ENCODE results near the gene ZNF385A. TPM values are rescaled to one million over a fixed set of nuclear protein-coding genes. Genes with fewer than 3 reads are reported as not detected.

Gene ZNF385A
- total and polyA plus RNA-seq, 2 donors (not counting 3 experiments of a cell fraction or from before 2014, with no cell fraction given) = 1.6 to 7.9 TPM

GRCh38 chr12:54431911-54432814 is 47.6 kb upstream of the ZNF385A start:
- Histone ChIP-seq H3K9me1 (replicated peaks; ENCODE audit: control insufficient read depth, extremely low read depth, insufficient read depth, low read length) (no peaks in the 10 kb centered on the region), H3K27me3 (ENCODE audit: control insufficient read depth in 2 of 2, insufficient read depth in 2 of 2, low read length in 2 of 2) (no peaks in the 10 kb centered on the region), H3K36me3 (ENCODE audit: control insufficient read depth in 2 of 2, extremely low read depth in 1 of 2, insufficient read depth in 2 of 2, low read length in 2 of 2) (no peaks in the 10 kb centered on the region), H3K4me1 (ENCODE audit: control insufficient read depth, extremely low read depth, insufficient read depth, low read length) (peaks cover 59% of the 10 kb centered on the region), H3K4me3 (replicated peaks in 1 of 3; ENCODE audit: insufficient read depth in 1 of 3, low read depth in 1 of 3, low read length in 3 of 3) (peak overlapping the region in 1 of 3 experiments; percentile 39), H3K9me3 (replicated peaks; ENCODE audit: control insufficient read depth, insufficient read depth, low read length) (no peaks in the 10 kb centered on the region), H3K27ac (ENCODE audit: insufficient read depth, low read depth, low read length) (peak overlapping the region; percentile 91), H4K20me1 (replicated peaks; ENCODE audit: control insufficient read depth, extremely low read depth, insufficient read depth, low read length) (no peaks in the 10 kb centered on the region), H3K9ac (replicated peaks; ENCODE audit: extremely low read depth, insufficient read depth, low read length) (peak overlapping the region; percentile 77), H2AFZ (ENCODE audit: low read depth, low read length) (no peak overlapping the region), H3K79me2 (ENCODE audit: control insufficient read depth, insufficient read depth, low read length) (peaks cover 10% of the 10 kb centered on the region), H3K4me2 (ENCODE audit: insufficient read depth, low read length) (peak overlapping the region; percentile 80)
- intact Hi-C loops (cut with micrococcal nuclease) (loop anchor here (1.0 to 5.0 kb wide), 3 partner anchors 13 to 150 kb away; partner anchors contain the start of genes CBX5, HNRNPA1 and ITGA5), dilution Hi-C loops (cut with MboI; ENCODE audit: extremely low pct_ligation_motif_present, low sequenced_read_pairs) (no loop called here)
- DNase-seq (ENCODE audit: low read depth, low spot score) (peak; percentile 97), FAIRE-seq (peak; percentile 95)
- TF ChIP-seq CTCF (IDR thresholded peaks at IDR 0.05; ENCODE audit: extremely low read depth in 1 of 2, insufficient read depth in 1 of 2, low read depth in 1 of 2, low read length in 2 of 2) = no peak
- TF ChIP-seq EZH2 (IDR thresholded peaks at IDR 0.05; ENCODE audit: borderline replicate concordance, low read depth, low read length, severe bottlenecking) = no peak
- peak; percentile 2 for TF ChIP-seq MYC (IDR thresholded peaks at IDR 0.05; ENCODE audit: low read depth, low read length)
- TF ChIP-seq MAX (IDR thresholded peaks at IDR 0.05; ENCODE audit: insufficient read depth, insufficient read length) = no peak
- no peak for TF ChIP-seq POLR2A (IDR thresholded peaks at IDR 0.05; ENCODE audit: low read depth, low read length)
- TF ChIP-seq GATA2 (IDR thresholded peaks at IDR 0.05; ENCODE audit: insufficient read depth, insufficient read length, low read depth, low read length) = peak; percentile 23
- peak; percentile 38 for TF ChIP-seq FOS (IDR thresholded peaks at IDR 0.05; ENCODE audit: borderline replicate concordance, insufficient read depth, low read length)
- peak; percentile 56 for TF ChIP-seq JUN (IDR thresholded peaks at IDR 0.05; ENCODE audit: borderline replicate concordance, insufficient read depth, insufficient read length, low read depth)
- peak; percentile 71 for TF ChIP-seq POLR2AphosphoS5 (IDR thresholded peaks at IDR 0.05; ENCODE audit: insufficient read depth, low read depth, low read length)
- CTCF ChIA-PET = interaction anchor here (0.8 to 5.3 kb wide), 10 partner anchors 9 to 107 kb away, joined by 3 to 136 read pairs (median 7); partner anchors contain the start of genes COPZ1 and ITGA5
- TSS peak; percentile 10 for BruUV-seq (replicated peaks)
- POLR2A ChIA-PET = interaction anchor here (0.7 to 4.1 kb wide), 7 partner anchors 11 to 212 kb away, joined by 3 to 60 read pairs (median 5); no protein-coding TSS in a partner anchor

Measured in endothelial cell of umbilical vein (primary cell).